Hepatocyte (in vitro differentiated cells): ENCODE results near the gene NOL9.

Source experiments
- EZH2 ChIP-seq: fragments of 200-600 bp; sonication (generic); IDR thresholded peaks from 2 replicates; pipeline ENCODE4 v1.6.1; 2016; ENCODE audit warnings: antibody characterized with exemption, mild to moderate bottlenecking, borderline replicate concordance
- TF ChIP-seq, protein P1 (sequence below): fragments of 200-600 bp; sonication (generic); IDR thresholded peaks from 2 replicates; pipeline ENCODE4 v1.5.1; 2016; ENCODE audit warnings: antibody characterized with exemption, mild to moderate bottlenecking; ENCODE audit not compliant: poor library complexity

GRCh38 chr1:6535214-6535613, 19.1 kb downstream of the NOL9 start:
- TF ChIP-seq, protein P1, sequence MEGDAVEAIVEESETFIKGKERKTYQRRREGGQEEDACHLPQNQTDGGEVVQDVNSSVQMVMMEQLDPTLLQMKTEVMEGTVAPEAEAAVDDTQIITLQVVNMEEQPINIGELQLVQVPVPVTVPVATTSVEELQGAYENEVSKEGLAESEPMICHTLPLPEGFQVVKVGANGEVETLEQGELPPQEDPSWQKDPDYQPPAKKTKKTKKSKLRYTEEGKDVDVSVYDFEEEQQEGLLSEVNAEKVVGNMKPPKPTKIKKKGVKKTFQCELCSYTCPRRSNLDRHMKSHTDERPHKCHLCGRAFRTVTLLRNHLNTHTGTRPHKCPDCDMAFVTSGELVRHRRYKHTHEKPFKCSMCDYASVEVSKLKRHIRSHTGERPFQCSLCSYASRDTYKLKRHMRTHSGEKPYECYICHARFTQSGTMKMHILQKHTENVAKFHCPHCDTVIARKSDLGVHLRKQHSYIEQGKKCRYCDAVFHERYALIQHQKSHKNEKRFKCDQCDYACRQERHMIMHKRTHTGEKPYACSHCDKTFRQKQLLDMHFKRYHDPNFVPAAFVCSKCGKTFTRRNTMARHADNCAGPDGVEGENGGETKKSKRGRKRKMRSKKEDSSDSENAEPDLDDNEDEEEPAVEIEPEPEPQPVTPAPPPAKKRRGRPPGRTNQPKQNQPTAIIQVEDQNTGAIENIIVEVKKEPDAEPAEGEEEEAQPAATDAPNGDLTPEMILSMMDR, result no peak
- TF ChIP-seq EZH2, result no peak
